Retinal pigment epithelial cell (primary cell): ENCODE results near the gene PHLDB2.
A peak's percentile ranks its signal among the peaks of the same experiment; 100 is the strongest.

Experiments
- DNase-seq: peaks from one replicate; pipeline ENCODE4 v3.0.0-alpha.2; 2010; ENCODE audit warnings: low read depth
- H3K4me3 ChIP-seq: 2 replicates; pipeline ENCODE4 v1.5.1; 2011; ENCODE audit warnings: mild to moderate bottlenecking, low read length, control low read depth, moderate library complexity
- CTCF ChIP-seq: conservative IDR thresholded peaks from 2 replicates; pipeline ENCODE4 v1.5.1; 2011; ENCODE audit warnings: low read depth, low read length, control low read depth, inconsistent platforms

PHLDB2 gene

GRCh38 chr3:111999484-112000324 is 140.6 kb downstream of the PHLDB2 start:
- no peak for TF ChIP-seq CTCF
- H3K4me3 ChIP-seq: peak overlapping the region; percentile 55
- no peak for DNase-seq

- DNase-seq: no peak
- no peak for TF ChIP-seq CTCF
- no peak overlapping the region for H3K4me3 ChIP-seq
Observed at GRCh38 chr3:112000367-112000771, 141.3 kb downstream of the PHLDB2 start.

- H3K4me3 ChIP-seq: no peak overlapping the region
- TF ChIP-seq CTCF: no peak
- DNase-seq: no peak
Observed at GRCh38 chr3:112000966-112001365, 141.9 kb downstream of the PHLDB2 start.

- H3K4me3 ChIP-seq: no peak overlapping the region
- DNase-seq: no peak
- no peak for TF ChIP-seq CTCF
Observed at GRCh38 chr3:112001526-112001925, 142.5 kb downstream of the PHLDB2 start.

- no peak for DNase-seq
- no peak overlapping the region for H3K4me3 ChIP-seq
- TF ChIP-seq CTCF: no peak
Observed at GRCh38 chr3:112002096-112002971, 143.3 kb downstream of the PHLDB2 start.

- no peak overlapping the region for H3K4me3 ChIP-seq
- no peak for DNase-seq
- no peak for TF ChIP-seq CTCF
Observed at GRCh38 chr3:112003321-112004080, 144.4 kb downstream of the PHLDB2 start.
